IMR-90 (cell line): ENCODE measurements around the gene KLHL13. TPM values are rescaled to one million over a fixed set of nuclear protein-coding genes. Genes with fewer than 3 reads are reported as not detected.

ENCODE experiments used
- ATAC-seq: fragments of 200-7000 bp; cut with Tn5 transposase; 2 replicates; pipeline ENCODE4 v1.9.1; 2020; ENCODE audit warnings: low read depth, mild to moderate bottlenecking, moderate library complexity
- BruUV-seq: library from RNA; stranded (reverse); fragments of 400-500 nt; replicated peaks from 2 replicates; lab custom pipeline; 2021; lab: Mats Ljungman, UMichigan
- CTCF ChIA-PET: fragments of 300-600 bp; formaldehyde crosslinking; extraction: SDS; loops from one replicate; lab custom pipeline; 2021; ENCODE audit warnings: antibody characterized with exemption; lab: Yijun Ruan, JAX
- POLR2A ChIA-PET: fragments of 300-600 bp; sonication (Branson Sonifier 250); formaldehyde crosslinking; loops from one replicate; lab custom pipeline; 2022; ENCODE audit warnings: antibody characterized with exemption; ENCODE audit not compliant: unreplicated experiment; lab: Charles Lee
- DNase-seq: peaks from one replicate; pipeline ENCODE4 v3.0.0; 2013
- H2AFZ ChIP-seq: replicated peaks from 2 replicates; pipeline ENCODE3; 2013; ENCODE audit warnings: low read length, mild to moderate bottlenecking; ENCODE audit not compliant: poor library complexity
- H2AK5ac ChIP-seq: 2 replicates; pipeline ENCODE4 v1.6.1; 2013; ENCODE audit warnings: low read depth, low read length, inconsistent platforms
- H2AK9ac ChIP-seq: replicated peaks from 2 replicates; pipeline ENCODE3; 2013; ENCODE audit warnings: mild to moderate bottlenecking, low read depth, low read length, moderate library complexity; ENCODE audit not compliant: poor library complexity
- H2BK120ac ChIP-seq: 2 replicates; pipeline ENCODE4 v1.6.1; 2013; ENCODE audit warnings: low read depth, low read length, inconsistent platforms
- H2BK15ac ChIP-seq: 3 replicates; pipeline ENCODE4 v1.6.1; 2013; ENCODE audit warnings: low read depth, low read length, inconsistent platforms
- H2BK20ac ChIP-seq: 2 replicates; pipeline ENCODE4 v1.6.1; 2013; ENCODE audit warnings: low read depth, mild to moderate bottlenecking, inconsistent platforms, low read length, moderate library complexity
- H2BK5ac ChIP-seq: 2 replicates; pipeline ENCODE4 v1.6.1; 2013; ENCODE audit warnings: mild to moderate bottlenecking, low read depth, low read length, inconsistent platforms; ENCODE audit not compliant: poor library complexity, severe bottlenecking
- H3K14ac ChIP-seq: replicated peaks from 2 replicates; pipeline ENCODE4 v1.6.1; 2013; ENCODE audit warnings: low read depth, low read length, inconsistent platforms
- H3K18ac ChIP-seq: 2 replicates; pipeline ENCODE4 v1.6.1; 2013; ENCODE audit warnings: low read depth, low read length, control low read depth
- H3K23ac ChIP-seq: 2 replicates; pipeline ENCODE4 v1.6.1; 2013; ENCODE audit warnings: low read depth, low read length, inconsistent platforms
- H3K27ac ChIP-seq: 2 replicates; pipeline ENCODE4 v1.5.1; 2013; ENCODE audit warnings: mild to moderate bottlenecking, control low read depth, low read length; ENCODE audit not compliant: insufficient read depth
- H3K27me3 ChIP-seq: 2 replicates; pipeline ENCODE4 v1.6.1; 2013; ENCODE audit warnings: low read length; ENCODE audit not compliant: control insufficient read depth, insufficient read depth
- H3K36me3 ChIP-seq: 2 replicates; pipeline ENCODE4 v1.6.1; 2013; ENCODE audit warnings: low read length, mixed read lengths; ENCODE audit not compliant: control insufficient read depth, insufficient read depth
- H3K4ac ChIP-seq: 2 replicates; pipeline ENCODE4 v1.6.1; 2013; ENCODE audit warnings: low read depth, low read length, inconsistent platforms
- H3K4me1 ChIP-seq: 2 replicates; pipeline ENCODE4 v1.6.1; 2013; ENCODE audit warnings: low read length, mixed read lengths; ENCODE audit not compliant: control insufficient read depth, insufficient read depth
- H3K4me2 ChIP-seq: 2 replicates; pipeline ENCODE4 v1.6.1; 2013; ENCODE audit warnings: low read depth, mild to moderate bottlenecking, control low read depth, low read length, moderate library complexity
- H3K4me3 ChIP-seq: 2 replicates; pipeline ENCODE4 v1.5.1; 2013; ENCODE audit warnings: low read depth, mild to moderate bottlenecking, control low read depth, low read length, moderate library complexity; ENCODE audit not compliant: insufficient read depth
- H3K56ac ChIP-seq: 2 replicates; pipeline ENCODE4 v1.6.1; 2013; ENCODE audit warnings: low read length, inconsistent platforms; ENCODE audit not compliant: insufficient read depth; ENCODE audit errors: extremely low read depth
- H3K79me1 ChIP-seq, 2 experiments: 2 replicates each; pipeline ENCODE4 v1.6.1; 2013; ENCODE audit warnings: low read length in 2 of 2, inconsistent platforms in 1 of 2, low read depth in 1 of 2
- H3K9ac ChIP-seq: 2 replicates; pipeline ENCODE4 v1.6.1; 2013; ENCODE audit warnings: low read depth, low read length, control low read depth
- H3K9me1 ChIP-seq: 2 replicates; pipeline ENCODE4 v1.6.1; 2013; ENCODE audit warnings: low read length, inconsistent platforms; ENCODE audit not compliant: insufficient read depth
- H3K9me3 ChIP-seq: 2 replicates; pipeline ENCODE4 v1.6.1; 2013; ENCODE audit warnings: low read length; ENCODE audit not compliant: control insufficient read depth, insufficient read depth
- H4K20me1 ChIP-seq: 2 replicates; pipeline ENCODE4 v1.6.1; 2013; ENCODE audit warnings: low read length, inconsistent platforms; ENCODE audit not compliant: insufficient read depth
- H4K5ac ChIP-seq: 2 replicates; pipeline ENCODE4 v1.6.1; 2013; ENCODE audit warnings: mild to moderate bottlenecking, low read depth, low read length, control low read depth
- H4K8ac ChIP-seq, 2 experiments: 2 replicates each; pipeline ENCODE4 v1.6.1; 2013; ENCODE audit warnings: low read depth in 2 of 2, low read length in 2 of 2, control low read depth in 1 of 2, inconsistent platforms in 1 of 2
- H4K91ac ChIP-seq: 2 replicates; pipeline ENCODE4 v1.6.1; 2013; ENCODE audit warnings: low read depth, low read length, inconsistent platforms; ENCODE audit not compliant: insufficient read depth
- POLR2A ChIP-seq: IDR thresholded peaks from 2 replicates; pipeline ENCODE4 v1.6.1; 2012; ENCODE audit warnings: mild to moderate bottlenecking, low read depth, low read length
- WGBS, 2 experiments: methylation state at CpG; one replicate each; pipeline versions ENCODE4 v1.1.5 to v1.1.7; 2013; ENCODE audit warnings: missing lambda C conversion rate in 2 of 2; ENCODE audit not compliant: insufficient read length in 1 of 2; ENCODE audit errors: extremely low coverage in 2 of 2; 5-methylcytosine and 5-hydroxymethylcytosine counted together
- dilution Hi-C: fragments of 300-500 bp; cut with HindIII; formaldehyde crosslinking; loops from one replicate; pipeline ENCODE4 v1.14.3; 2018; ENCODE audit warnings: low sequenced_read_pairs; ENCODE audit not compliant: unreplicated experiment
- in situ Hi-C: fragments of 300-500 bp; cut with MboI; formaldehyde crosslinking; loops from 3 replicates; pipeline ENCODE4 v1.14.3; 2019; ENCODE audit warnings: low sequenced_read_pairs, inconsistent platforms, mixed read lengths
- intact Hi-C: fragments of 100-400 bp; cut with micrococcal nuclease; formaldehyde crosslinking; loops from 2 replicates; pipeline ENCODE4 v1.10.0; 2022
- polyA plus RNA-seq, 3 experiments: library from polyadenylated mRNA; depleted of rRNA; stranded (reverse); fragments of >200 nt; gene quantifications; 2 replicates each; pipeline ENCODE4 v1.2.3, GENCODE V29; 2012; ENCODE audit warnings: low replicate concordance in 1 of 3
- total RNA-seq: library from RNA; depleted of rRNA; stranded (reverse); fragments of >200 nt; gene quantifications from 2 replicates; pipeline ENCODE4 v1.2.3, GENCODE V29; 2012

The KLHL13 gene
- total and polyA plus RNA-seq, 2 of the 4 experiments (the other 2 are of a cell fraction) = 4.0 to 12.5 TPM

GRCh38 chrX:118143578-118143977 lies 27.0 kb upstream of the KLHL13 start:
- no peak overlapping the region for H3K4me3 ChIP-seq
- no peak overlapping the region for H2BK15ac ChIP-seq
- intact Hi-C loops (no loop called here), dilution Hi-C loops (no loop called here), in situ Hi-C loops (no loop called here)
- no peaks in the 10 kb centered on the region for H3K9me3 ChIP-seq
- ATAC-seq (no peak), DNase-seq (no peak)
- CTCF ChIA-PET = no interaction called here
- no peak for TF ChIP-seq POLR2A
- no peak overlapping the region for H4K5ac ChIP-seq
- H3K56ac ChIP-seq = no peak overlapping the region
- no peak overlapping the region for H3K4me2 ChIP-seq
- H4K8ac ChIP-seq = no peak overlapping the region
- H2AK5ac ChIP-seq = no peak overlapping the region
- no peak overlapping the region for H3K9ac ChIP-seq
- H4K20me1 ChIP-seq = no peaks in the 10 kb centered on the region
- BruUV-seq = no TSS peak
- no peak overlapping the region for H2BK20ac ChIP-seq
- no peaks in the 10 kb centered on the region for H3K27me3 ChIP-seq
- H2BK5ac ChIP-seq = no peak overlapping the region
- H3K4me1 ChIP-seq = no peaks in the 10 kb centered on the region
- H3K4ac ChIP-seq = no peak overlapping the region
- H3K18ac ChIP-seq = no peak overlapping the region
- H4K91ac ChIP-seq = no peak overlapping the region
- H3K14ac ChIP-seq = no peak overlapping the region
- H3K9me1 ChIP-seq = no peaks in the 10 kb centered on the region
- WGBS, 2 experiments = no CpG with 5 or more reads among the region's 3 CpGs
- no peak overlapping the region for H2BK120ac ChIP-seq
- no peak overlapping the region for H3K27ac ChIP-seq
- H3K23ac ChIP-seq = no peak overlapping the region
- H3K79me1 ChIP-seq = no peaks in the 10 kb centered on the region
- POLR2A ChIA-PET = no interaction called here
- H2AK9ac ChIP-seq = no peak overlapping the region
- H3K36me3 ChIP-seq = no peaks in the 10 kb centered on the region
- no peak overlapping the region for H2AFZ ChIP-seq
